Measurements from ENCODE around the gene ERC1. TPM values are rescaled to one million over a fixed set of nuclear protein-coding genes. Genes with fewer than 3 reads are reported as not detected.

The ERC1 gene
- total and polyA plus RNA-seq, 2 donors from 2014 or later: 5.1 to 68.3 TPM

- no peak for FAIRE-seq
- intact Hi-C loops (cut with DNase I): loop anchor here (5.0 kb wide), 1 partner anchor 467 kb away; no protein-coding TSS in a partner anchor
Measured at GRCh38 chr12:1115484-1116231, 124.6 kb downstream of the ERC1 start.

DNA sequence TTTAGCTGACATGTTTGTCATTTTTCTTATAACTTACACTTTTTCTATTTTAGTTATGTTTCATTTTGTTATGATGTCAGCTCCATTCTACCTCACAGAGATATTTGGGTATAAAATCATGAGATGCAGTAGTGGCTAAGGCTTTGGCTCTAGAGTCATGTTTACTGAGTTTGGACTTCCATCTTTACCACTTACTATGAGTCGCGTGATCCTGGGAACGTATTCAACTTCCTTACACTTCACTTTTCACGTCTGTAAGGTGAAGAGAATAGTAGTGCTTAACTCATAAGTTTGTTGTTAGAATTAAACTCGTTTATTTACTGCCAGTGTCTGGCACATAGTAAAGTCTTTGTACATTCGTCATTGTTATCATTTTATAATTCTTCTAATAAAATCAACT is 126.3 kb downstream of the ERC1 start:
- TF ChIP-seq, protein P1, sequence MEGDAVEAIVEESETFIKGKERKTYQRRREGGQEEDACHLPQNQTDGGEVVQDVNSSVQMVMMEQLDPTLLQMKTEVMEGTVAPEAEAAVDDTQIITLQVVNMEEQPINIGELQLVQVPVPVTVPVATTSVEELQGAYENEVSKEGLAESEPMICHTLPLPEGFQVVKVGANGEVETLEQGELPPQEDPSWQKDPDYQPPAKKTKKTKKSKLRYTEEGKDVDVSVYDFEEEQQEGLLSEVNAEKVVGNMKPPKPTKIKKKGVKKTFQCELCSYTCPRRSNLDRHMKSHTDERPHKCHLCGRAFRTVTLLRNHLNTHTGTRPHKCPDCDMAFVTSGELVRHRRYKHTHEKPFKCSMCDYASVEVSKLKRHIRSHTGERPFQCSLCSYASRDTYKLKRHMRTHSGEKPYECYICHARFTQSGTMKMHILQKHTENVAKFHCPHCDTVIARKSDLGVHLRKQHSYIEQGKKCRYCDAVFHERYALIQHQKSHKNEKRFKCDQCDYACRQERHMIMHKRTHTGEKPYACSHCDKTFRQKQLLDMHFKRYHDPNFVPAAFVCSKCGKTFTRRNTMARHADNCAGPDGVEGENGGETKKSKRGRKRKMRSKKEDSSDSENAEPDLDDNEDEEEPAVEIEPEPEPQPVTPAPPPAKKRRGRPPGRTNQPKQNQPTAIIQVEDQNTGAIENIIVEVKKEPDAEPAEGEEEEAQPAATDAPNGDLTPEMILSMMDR (IDR thresholded peaks at IDR 0.05; ENCODE audit: borderline replicate concordance, extremely low read depth, insufficient read depth): no peak
- DNase-seq (no peak), FAIRE-seq (no peak)
- Histone ChIP-seq H3K9ac (ENCODE audit: low read length in 3 of 3) (no peak overlapping the region), H3K27ac (ENCODE audit: low read depth in 2 of 2, low read length in 2 of 2) (no peak overlapping the region), H3K36me3 (ENCODE audit: control insufficient read depth in 2 of 3, insufficient read depth in 3 of 3, low read length in 3 of 3) (no peaks in the 10 kb centered on the region), H3K4me3 (ENCODE audit: low read length in 3 of 3) (no peak overlapping the region), H3K9me3 (ENCODE audit: control insufficient read depth in 2 of 3, insufficient read depth in 1 of 3, low read length in 3 of 3) (no peaks in the 10 kb centered on the region), H3K4me1 (ENCODE audit: control insufficient read depth in 2 of 3, insufficient read depth in 2 of 3, low read depth in 1 of 3, low read length in 3 of 3) (no peaks in the 10 kb centered on the region), H3K27me3 (ENCODE audit: control insufficient read depth, insufficient read depth, low read length) (no peaks in the 10 kb centered on the region)
- intact Hi-C loops (cut with DNase I): loop anchor here (5.0 kb wide), 1 partner anchor 465 kb away; no protein-coding TSS in a partner anchor

More at GRCh38 chr12:1115484-1116231, 124.6 kb downstream of the ERC1 start:
- Histone ChIP-seq H3K27me3 (ENCODE audit: control insufficient read depth, insufficient read depth, low read length) (no peaks in the 10 kb centered on the region), H3K27ac (ENCODE audit: low read depth in 2 of 2, low read length in 2 of 2) (no peak overlapping the region), H3K9me3 (ENCODE audit: control insufficient read depth in 2 of 3, insufficient read depth in 1 of 3, low read length in 3 of 3) (no peaks in the 10 kb centered on the region), H3K4me3 (ENCODE audit: low read length in 3 of 3) (no peak overlapping the region), H3K4me1 (ENCODE audit: control insufficient read depth in 2 of 3, insufficient read depth in 2 of 3, low read depth in 1 of 3, low read length in 3 of 3) (no peaks in the 10 kb centered on the region), H3K36me3 (ENCODE audit: control insufficient read depth in 2 of 3, insufficient read depth in 3 of 3, low read length in 3 of 3) (no peaks in the 10 kb centered on the region), H3K9ac (ENCODE audit: low read length in 3 of 3) (no peak overlapping the region)
- TF ChIP-seq, protein P1 (IDR thresholded peaks at IDR 0.05; ENCODE audit: borderline replicate concordance, extremely low read depth, insufficient read depth): no peak
- no peak for DNase-seq

DNA sequence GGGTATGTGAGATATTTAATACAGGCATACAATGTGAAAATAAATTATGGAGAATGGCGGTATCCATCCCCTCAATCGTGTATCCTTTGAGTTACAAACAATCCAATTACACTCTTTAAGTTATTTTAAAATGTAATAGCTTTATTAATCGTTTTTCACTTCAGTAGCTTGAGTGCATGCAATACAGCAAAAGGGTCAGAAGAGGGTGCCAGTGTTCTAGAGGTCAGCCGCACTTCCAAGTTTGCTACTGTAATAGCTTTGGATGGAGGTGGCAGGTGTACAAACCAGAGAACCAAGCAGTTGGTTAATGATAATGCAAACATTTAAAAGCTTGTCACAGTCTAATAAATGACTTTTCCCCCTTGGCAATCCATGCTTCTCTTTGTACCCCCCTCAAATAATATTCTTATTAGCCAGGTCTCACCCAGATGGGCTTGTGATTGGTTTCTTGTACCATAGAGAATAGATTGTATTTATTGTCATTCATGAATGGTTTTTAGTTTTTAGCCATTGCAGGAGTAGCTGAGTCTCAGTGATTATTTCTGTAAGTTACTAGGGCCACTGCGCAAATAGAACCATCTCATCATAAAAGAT is 127.0 kb downstream of the ERC1 start:
- H3K4me3 ChIP-seq (ENCODE audit: low read length in 3 of 3): no peak overlapping the region
- FAIRE-seq (peak; percentile 96), DNase-seq (peak in 4 of 5 donors; percentile 73 to 88 (median 81))
- no peak overlapping the region for H3K9ac ChIP-seq (ENCODE audit: low read length in 3 of 3)
- intact Hi-C loops (cut with DNase I): loop anchor here (5.0 kb wide), 1 partner anchor 464 kb away; no protein-coding TSS in a partner anchor
- H3K27ac ChIP-seq (ENCODE audit: low read depth in 2 of 2, low read length in 2 of 2): no peak overlapping the region
- no peaks in the 10 kb centered on the region for H3K36me3 ChIP-seq (ENCODE audit: control insufficient read depth in 2 of 3, insufficient read depth in 3 of 3, low read length in 3 of 3)
- TF ChIP-seq, protein P1 (IDR thresholded peaks at IDR 0.05; ENCODE audit: borderline replicate concordance, extremely low read depth, insufficient read depth): peak; percentile 93
- no peaks in the 10 kb centered on the region for H3K4me1 ChIP-seq (ENCODE audit: control insufficient read depth in 2 of 3, insufficient read depth in 2 of 3, low read depth in 1 of 3, low read length in 3 of 3)
- no peaks in the 10 kb centered on the region for H3K9me3 ChIP-seq (ENCODE audit: control insufficient read depth in 2 of 3, insufficient read depth in 1 of 3, low read length in 3 of 3)
- no peaks in the 10 kb centered on the region for H3K27me3 ChIP-seq (ENCODE audit: control insufficient read depth, insufficient read depth, low read length)

Measured in kidney (tissue), 14 donors.